MM.1S (cell line): ENCODE measurements around the gene TTLL10.

Experiments used
- DNase-seq: peaks from one replicate; pipeline ENCODE4 v3.0.0-alpha.2; 2015
- H2AFZ ChIP-seq: fragments of 300-600 bp; sonication (generic); 2 replicates; pipeline ENCODE4 v1.6.0; 2016; ENCODE audit warnings: antibody characterized with exemption, low read length
- H3F3A ChIP-seq: fragments of 300-600 bp; sonication (generic); 2 replicates; pipeline ENCODE4 v1.6.1; 2016; ENCODE audit warnings: mild to moderate bottlenecking, antibody characterized with exemption, low read length, moderate library complexity, mixed read lengths; ENCODE audit not compliant: insufficient read depth
- H3K27ac ChIP-seq: fragments of 300-600 bp; sonication (generic); 2 replicates; pipeline ENCODE4 v1.5.1; 2016; ENCODE audit warnings: mild to moderate bottlenecking, low read length
- H3K27me3 ChIP-seq: fragments of 300-600 bp; sonication (generic); replicated peaks from 2 replicates; pipeline ENCODE4 v1.6.0; 2016; ENCODE audit warnings: low read length; ENCODE audit not compliant: insufficient read depth
- H3K36me3 ChIP-seq: fragments of 300-600 bp; sonication (generic); replicated peaks from 2 replicates; pipeline ENCODE4 v1.6.1; 2016; ENCODE audit warnings: mild to moderate bottlenecking, low read length, mixed read lengths; ENCODE audit not compliant: insufficient read depth
- H3K4me1 ChIP-seq: fragments of 300-600 bp; sonication (generic); 2 replicates; pipeline ENCODE4 v1.6.1; 2016; ENCODE audit warnings: low read length, mixed read lengths
- H3K4me2 ChIP-seq: fragments of 300-600 bp; sonication (generic); 2 replicates; pipeline ENCODE4 v1.6.0; 2016; ENCODE audit warnings: low read depth, low read length
- H3K4me3 ChIP-seq: fragments of 300-600 bp; sonication (generic); 2 replicates; pipeline ENCODE4 v1.5.1; 2016; ENCODE audit warnings: low read length, mixed read lengths
- H3K79me2 ChIP-seq: fragments of 300-600 bp; sonication (generic); 2 replicates; pipeline ENCODE4 v1.6.1; 2016; ENCODE audit warnings: mixed run types, low read length, mixed read lengths
- H3K9ac ChIP-seq: fragments of 300-600 bp; sonication (generic); 2 replicates; pipeline ENCODE4 v1.6.1; 2016; ENCODE audit warnings: low read length, mixed read lengths
- H3K9me2 ChIP-seq: fragments of 300-600 bp; sonication (generic); replicated peaks from 2 replicates; pipeline ENCODE4 v1.6.1; 2016; ENCODE audit warnings: mild to moderate bottlenecking, low read length, mixed read lengths; ENCODE audit not compliant: insufficient read depth
- H3K9me3 ChIP-seq: fragments of 300-600 bp; sonication (generic); replicated peaks from 2 replicates; pipeline ENCODE4 v1.6.1; 2016; ENCODE audit warnings: mild to moderate bottlenecking, low read length, mixed read lengths; ENCODE audit not compliant: insufficient read depth
- H4K20me1 ChIP-seq: fragments of 300-600 bp; sonication (generic); 2 replicates; pipeline ENCODE4 v1.6.1; 2016; ENCODE audit warnings: mild to moderate bottlenecking, low read length, moderate library complexity, mixed read lengths; ENCODE audit not compliant: insufficient read depth
- CTCF ChIP-seq: fragments of 300-600 bp; sonication (generic); IDR thresholded peaks from 2 replicates; pipeline ENCODE4 v1.5.1; 2016; ENCODE audit warnings: antibody characterized with exemption, low read length, mixed read lengths
- EZH2 ChIP-seq: fragments of 300-600 bp; sonication (generic); optimal IDR thresholded peaks from 2 replicates; pipeline ENCODE3; 2017; ENCODE audit warnings: low read depth, mild to moderate bottlenecking, antibody characterized with exemption, low read length, mixed read lengths
- EZH2phosphoT487 ChIP-seq: fragments of 300-600 bp; sonication (generic); IDR thresholded peaks from 2 replicates; pipeline ENCODE4 v1.6.1; 2018; ENCODE audit warnings: antibody characterized with exemption, low read length

The TTLL10 gene

GRCh38 chr1:1171161-1171545 is 2.5 kb upstream of the TTLL10 start:
- no peaks in the 10 kb centered on the region for H3K9me3 ChIP-seq
- H3K36me3 ChIP-seq, result no peaks in the 10 kb centered on the region
- H3K9me2 ChIP-seq, result no peaks in the 10 kb centered on the region
- H3K79me2 ChIP-seq, result no peaks in the 10 kb centered on the region
- no peaks in the 10 kb centered on the region for H3F3A ChIP-seq
- DNase-seq, result no peak
- no peak overlapping the region for H3K27ac ChIP-seq
- H3K27me3 ChIP-seq, result peaks cover 91% of the 10 kb centered on the region
- H3K4me2 ChIP-seq, result no peak overlapping the region
- H3K4me1 ChIP-seq, result no peaks in the 10 kb centered on the region
- no peak overlapping the region for H3K9ac ChIP-seq
- TF ChIP-seq EZH2, result no peak
- no peaks in the 10 kb centered on the region for H4K20me1 ChIP-seq
- no peak overlapping the region for H3K4me3 ChIP-seq
- H2AFZ ChIP-seq, result no peak overlapping the region

GRCh38 chr1:1171546-1172340 is 1.9 kb upstream of the TTLL10 start:
- H4K20me1 ChIP-seq, result no peaks in the 10 kb centered on the region
- H3K4me3 ChIP-seq, result no peak overlapping the region
- no peak for DNase-seq
- no peak overlapping the region for H2AFZ ChIP-seq
- H3K4me2 ChIP-seq, result no peak overlapping the region
- H3K9me3 ChIP-seq, result no peaks in the 10 kb centered on the region
- TF ChIP-seq EZH2phosphoT487 (no peak), EZH2 (no peak), CTCF (no peak)
- H3K79me2 ChIP-seq, result no peaks in the 10 kb centered on the region
- H3K4me1 ChIP-seq, result no peaks in the 10 kb centered on the region
- H3K9ac ChIP-seq, result no peak overlapping the region
- H3K27ac ChIP-seq, result no peak overlapping the region
- H3F3A ChIP-seq, result no peaks in the 10 kb centered on the region
- H3K36me3 ChIP-seq, result no peaks in the 10 kb centered on the region
- H3K27me3 ChIP-seq, result peaks cover 93% of the 10 kb centered on the region
- H3K9me2 ChIP-seq, result no peaks in the 10 kb centered on the region

- Histone ChIP-seq H3K79me2 (no peaks in the 10 kb centered on the region), H2AFZ (no peak overlapping the region), H3K4me1 (no peaks in the 10 kb centered on the region), H3F3A (no peaks in the 10 kb centered on the region), H3K4me3 (no peak overlapping the region), H3K27me3 (peaks cover 94% of the 10 kb centered on the region), H3K9me2 (no peaks in the 10 kb centered on the region), H3K9me3 (no peaks in the 10 kb centered on the region), H3K27ac (no peak overlapping the region), H3K36me3 (no peaks in the 10 kb centered on the region), H4K20me1 (no peaks in the 10 kb centered on the region), H3K9ac (no peak overlapping the region), H3K4me2 (no peak overlapping the region)
- DNase-seq, result no peak
- TF ChIP-seq CTCF (no peak), EZH2phosphoT487 (peak; percentile 27; the same call in 1 of the 2 replicates)
Observed at GRCh38 chr1:1173061-1173792, 453 bp upstream of the TTLL10 start.
